Thyroid gland (tissue), 4 donors: ENCODE data around the gene FRMPD1. TPM values are rescaled to one million over a fixed set of nuclear protein-coding genes. Genes with fewer than 3 reads are reported as not detected.

Experiments used
- DNase-seq, 2 donors: peaks; one replicate each; pipeline ENCODE4 v3.0.0-alpha.2; 2019
- H3K27ac ChIP-seq, 3 donors: fragments of 200-600 bp; sonication (generic); 1 replicate in 2 of 3; 2 replicates in 1 of 3; pipeline ENCODE4 v1.5.1; 2016 to 2019; ENCODE audit warnings: mild to moderate bottlenecking in 1 of 3, moderate library complexity in 1 of 3
- H3K27me3 ChIP-seq: fragments of 200-600 bp; sonication (generic); one replicate; pipeline ENCODE4 v1.5.1; 2019
- H3K36me3 ChIP-seq, 2 donors: fragments of 200-600 bp; sonication (generic); one replicate each; pipeline ENCODE4 v1.5.1; 2016 to 2019
- H3K4me1 ChIP-seq, 2 donors: fragments of 200-600 bp; sonication (generic); one replicate each; pipeline ENCODE4 v1.5.1; 2017 to 2019
- H3K4me3 ChIP-seq, 3 donors: fragments of 200-600 bp; sonication (generic); replicated peaks in 1 of 3; 1 replicate in 2 of 3; 2 replicates in 1 of 3; pipeline ENCODE4 v1.5.1; 2016; ENCODE audit warnings: mild to moderate bottlenecking in 1 of 3
- H3K9me3 ChIP-seq: fragments of 200-600 bp; sonication (generic); one replicate; pipeline ENCODE4 v1.5.1; 2017
- CTCF ChIP-seq, 6 experiments: fragments of 200-600 bp in 3 of 6; fragments of 450-650 bp in 3 of 6; sonication (generic) in 3 of 6; IDR thresholded peaks; one replicate each; pipeline ENCODE4 v1.5.1; 2016 to 2019; ENCODE audit warnings: antibody characterized with exemption in 6 of 6, mild to moderate bottlenecking in 2 of 6, inconsistent platforms in 1 of 6, moderate library complexity in 1 of 6
- POLR2A ChIP-seq, 2 donors: fragments of 450-650 bp; IDR thresholded peaks; one replicate each; pipeline ENCODE4 v1.6.1; 2017; ENCODE audit warnings: antibody characterized with exemption in 2 of 2, mild to moderate bottlenecking in 2 of 2, moderate library complexity in 1 of 2
- WGBS, 2 donors: methylation state at CpG; one replicate each; pipeline ENCODE4 v1.1.5; 2017; 5-methylcytosine and 5-hydroxymethylcytosine counted together
- intact Hi-C: fragments of 100-400 bp; cut with DNase I; formaldehyde crosslinking; loops from one replicate; pipeline ENCODE4 v1.15.1; 2023
- total RNA-seq, 4 donors: library from RNA; depleted of rRNA; stranded (reverse); fragments of >200 nt; gene quantifications; one replicate each; pipeline ENCODE4 v1.2.3, GENCODE V29; 2016

FRMPD1 gene
- total RNA-seq, 4 donors from 2014 or later: 0.13 to 0.49 (median 0.22) TPM; not detected in 1

- intact Hi-C loops: no loop called here
- DNase-seq: no peak
- no peak overlapping the region for H3K4me3 ChIP-seq
- no peaks in the 10 kb centered on the region for H3K27me3 ChIP-seq
- WGBS, 2 donors: 78 to 82% methylated on average over 10 of the region's 10 CpGs
- no peaks in the 10 kb centered on the region for H3K4me1 ChIP-seq
- no peaks in the 10 kb centered on the region for H3K9me3 ChIP-seq
- no peaks in the 10 kb centered on the region for H3K36me3 ChIP-seq
- no peak for TF ChIP-seq CTCF (IDR thresholded peaks at IDR 0.05)
- no peak for TF ChIP-seq POLR2A (IDR thresholded peaks at IDR 0.05)
- no peak overlapping the region for H3K27ac ChIP-seq
Measured at GRCh38 chr9:37683531-37684371, 33.0 kb downstream of the FRMPD1 start.

- Histone ChIP-seq H3K27ac (no peak overlapping the region), H3K9me3 (no peaks in the 10 kb centered on the region), H3K4me3 (no peak overlapping the region), H3K27me3 (no peaks in the 10 kb centered on the region), H3K4me1 (no peaks in the 10 kb centered on the region), H3K36me3 (no peaks in the 10 kb centered on the region)
- DNase-seq: no peak
- 63 to 65% methylated on average over 11 of the region's 11 CpGs for WGBS, 2 donors
- TF ChIP-seq POLR2A (IDR thresholded peaks at IDR 0.05): no peak
- no peak for TF ChIP-seq CTCF (IDR thresholded peaks at IDR 0.05)
- intact Hi-C loops: no loop called here
Measured at GRCh38 chr9:37692622-37693221, 42.0 kb downstream of the FRMPD1 start.

- Histone ChIP-seq H3K36me3 (no peaks in the 10 kb centered on the region), H3K4me1 (no peaks in the 10 kb centered on the region), H3K27me3 (no peaks in the 10 kb centered on the region), H3K4me3 (no peak overlapping the region), H3K27ac (no peak overlapping the region), H3K9me3 (no peaks in the 10 kb centered on the region)
- WGBS, 2 donors: 51 to 60% methylated on average over 4 of the region's 4 CpGs
- intact Hi-C loops: no loop called here
- no peak for TF ChIP-seq POLR2A (IDR thresholded peaks at IDR 0.05)
- no peak for TF ChIP-seq CTCF (IDR thresholded peaks at IDR 0.05)
- no peak for DNase-seq
Measured at GRCh38 chr9:37693260-37693659, 42.5 kb downstream of the FRMPD1 start.

- no peaks in the 10 kb centered on the region for H3K36me3 ChIP-seq
- no peak overlapping the region for H3K27ac ChIP-seq
- no peaks in the 10 kb centered on the region for H3K4me1 ChIP-seq
- TF ChIP-seq POLR2A (IDR thresholded peaks at IDR 0.05) (no peak), CTCF (IDR thresholded peaks at IDR 0.05) (no peak)
- 92 to 93% methylated on average over 5 of the region's 5 CpGs for WGBS, 2 donors
- DNase-seq: no peak
- intact Hi-C loops: no loop called here
- no peak overlapping the region for H3K4me3 ChIP-seq
- no peaks in the 10 kb centered on the region for H3K27me3 ChIP-seq
- H3K9me3 ChIP-seq: no peaks in the 10 kb centered on the region
Measured at GRCh38 chr9:37694355-37694754, 43.6 kb downstream of the FRMPD1 start.

- no peaks in the 10 kb centered on the region for H3K27me3 ChIP-seq
- no peak overlapping the region for H3K27ac ChIP-seq
- no peak for DNase-seq
- intact Hi-C loops: no loop called here
- 49 to 57% methylated on average over 1 of the region's 1 CpG for WGBS, 2 donors
- H3K9me3 ChIP-seq: no peaks in the 10 kb centered on the region
- H3K36me3 ChIP-seq: no peaks in the 10 kb centered on the region
- TF ChIP-seq POLR2A (IDR thresholded peaks at IDR 0.05): no peak
- no peak for TF ChIP-seq CTCF (IDR thresholded peaks at IDR 0.05)
- no peaks in the 10 kb centered on the region for H3K4me1 ChIP-seq
- no peak overlapping the region for H3K4me3 ChIP-seq
Measured at GRCh38 chr9:37696528-37696927, 45.8 kb downstream of the FRMPD1 start.
